ENCODE results near the gene MTUS2.

GRCh38 chr13:29434217-29434945 lies 614.2 kb downstream of the MTUS2 start:
- TF ChIP-seq, protein P1, sequence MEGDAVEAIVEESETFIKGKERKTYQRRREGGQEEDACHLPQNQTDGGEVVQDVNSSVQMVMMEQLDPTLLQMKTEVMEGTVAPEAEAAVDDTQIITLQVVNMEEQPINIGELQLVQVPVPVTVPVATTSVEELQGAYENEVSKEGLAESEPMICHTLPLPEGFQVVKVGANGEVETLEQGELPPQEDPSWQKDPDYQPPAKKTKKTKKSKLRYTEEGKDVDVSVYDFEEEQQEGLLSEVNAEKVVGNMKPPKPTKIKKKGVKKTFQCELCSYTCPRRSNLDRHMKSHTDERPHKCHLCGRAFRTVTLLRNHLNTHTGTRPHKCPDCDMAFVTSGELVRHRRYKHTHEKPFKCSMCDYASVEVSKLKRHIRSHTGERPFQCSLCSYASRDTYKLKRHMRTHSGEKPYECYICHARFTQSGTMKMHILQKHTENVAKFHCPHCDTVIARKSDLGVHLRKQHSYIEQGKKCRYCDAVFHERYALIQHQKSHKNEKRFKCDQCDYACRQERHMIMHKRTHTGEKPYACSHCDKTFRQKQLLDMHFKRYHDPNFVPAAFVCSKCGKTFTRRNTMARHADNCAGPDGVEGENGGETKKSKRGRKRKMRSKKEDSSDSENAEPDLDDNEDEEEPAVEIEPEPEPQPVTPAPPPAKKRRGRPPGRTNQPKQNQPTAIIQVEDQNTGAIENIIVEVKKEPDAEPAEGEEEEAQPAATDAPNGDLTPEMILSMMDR (IDR thresholded peaks at IDR 0.05): no peak
- TF ChIP-seq POLR2AphosphoS5 (IDR thresholded peaks at IDR 0.05) (no peak), EP300 (IDR thresholded peaks at IDR 0.05) (no peak), POLR2A (IDR thresholded peaks at IDR 0.05) (no peak)

Data from suprapubic skin (tissue), 4 donors.